Keratinocyte (primary cell): Measurements from ENCODE around the gene PLXDC1. TPM values are rescaled to one million over a fixed set of nuclear protein-coding genes. Genes with fewer than 3 reads are reported as not detected.

Experiments used
- DNase-seq: peaks from one replicate; pipeline ENCODE4 v3.0.0-alpha.2; 2011; ENCODE audit warnings: low read depth, missing footprints, low spot score
- FAIRE-seq: peaks from 2 replicates; lab custom pipeline; 2011; peaks lifted over from hg19 to GRCh38; lab: Jason Lieb, UNC
- H2AFZ ChIP-seq: 2 replicates; pipeline ENCODE4 v1.6.0; 2012; ENCODE audit warnings: low read length, control low read depth, inconsistent platforms; ENCODE audit not compliant: control insufficient read depth
- H3K27ac ChIP-seq: 2 replicates; pipeline ENCODE4 v1.5.1; 2011; ENCODE audit warnings: low read length; ENCODE audit not compliant: control insufficient read depth, insufficient read depth
- H3K27me3 ChIP-seq: 3 replicates; pipeline ENCODE4 v1.6.0; 2011; ENCODE audit warnings: low read length; ENCODE audit not compliant: control insufficient read depth, insufficient read depth; ENCODE audit errors: extremely low read depth
- H3K36me3 ChIP-seq, 2 experiments: 2 replicates in 1 of 2; 3 replicates in 1 of 2; pipeline ENCODE4 v1.5.1; 2011; ENCODE audit warnings: low read length in 2 of 2, mild to moderate bottlenecking in 1 of 2; ENCODE audit not compliant: control insufficient read depth in 2 of 2, insufficient read depth in 2 of 2; ENCODE audit errors: extremely low read depth in 1 of 2
- H3K4me1 ChIP-seq: 3 replicates; pipeline ENCODE4 v1.5.1; 2011; ENCODE audit warnings: low read length; ENCODE audit not compliant: control insufficient read depth, insufficient read depth; ENCODE audit errors: extremely low read depth
- H3K4me2 ChIP-seq: 3 replicates; pipeline ENCODE4 v1.6.0; 2011; ENCODE audit warnings: low read depth, low read length; ENCODE audit not compliant: control insufficient read depth, insufficient read depth; ENCODE audit errors: extremely low read depth
- H3K4me3 ChIP-seq, 3 experiments: fragments of 200-600 bp in 1 of 3; sonication (generic) in 1 of 3; 2 replicates in 2 of 3; 3 replicates in 1 of 3; pipeline ENCODE4 v1.5.1; 2011 to 2016; ENCODE audit warnings: low read length in 3 of 3, mild to moderate bottlenecking in 3 of 3, control low read depth in 2 of 3, inconsistent platforms in 1 of 3, low read depth in 1 of 3, mixed read lengths in 1 of 3, mixed run types in 1 of 3, moderate library complexity in 1 of 3; ENCODE audit not compliant: control insufficient read depth in 2 of 3, insufficient read depth in 2 of 3; ENCODE audit errors: extremely low read depth in 1 of 3
- H3K79me2 ChIP-seq: 2 replicates; pipeline ENCODE4 v1.6.0; 2012; ENCODE audit warnings: low read length; ENCODE audit not compliant: control insufficient read depth, insufficient read depth
- H3K9ac ChIP-seq: 3 replicates; pipeline ENCODE4 v1.6.0; 2011; ENCODE audit warnings: low read length; ENCODE audit not compliant: control insufficient read depth, insufficient read depth; ENCODE audit errors: extremely low read depth
- H3K9me1 ChIP-seq: 3 replicates; pipeline ENCODE4 v1.6.0; 2011; ENCODE audit warnings: low read length; ENCODE audit not compliant: control insufficient read depth, insufficient read depth; ENCODE audit errors: extremely low read depth
- H3K9me3 ChIP-seq: 2 replicates; pipeline ENCODE4 v1.5.1; 2012; ENCODE audit warnings: low read depth, low read length; ENCODE audit not compliant: control insufficient read depth
- H4K20me1 ChIP-seq: 3 replicates; pipeline ENCODE4 v1.6.0; 2011; ENCODE audit warnings: low read length; ENCODE audit not compliant: control insufficient read depth, insufficient read depth; ENCODE audit errors: extremely low read depth
- EZH2 ChIP-seq: IDR thresholded peaks from one replicate; pipeline ENCODE4 v1.6.1; 2012; ENCODE audit warnings: inconsistent platforms, mild to moderate bottlenecking, low read length, moderate library complexity
- dilution Hi-C: fragments of 300-500 bp; cut with MboI; formaldehyde crosslinking; loops from one replicate; pipeline ENCODE4 v1.7.0; 2020; ENCODE audit warnings: low sequenced_read_pairs; ENCODE audit not compliant: extremely low pct_ligation_motif_present
- polyA plus RNA-seq, 5 experiments: library from polyadenylated mRNA; depleted of rRNA in 3 of 5; stranded (reverse) in 3 of 5; stranded (forward) in 1 of 5; unstranded in 1 of 5; fragments of >200 nt; gene quantifications; 1 replicate in 1 of 5; 2 replicates in 3 of 5; 3 replicates in 1 of 5; pipeline versions ENCODE4 v1.2.1 to v1.2.3, GENCODE V29; 2011 to 2012; ENCODE audit warnings: missing spikeins in 2 of 5, low read depth in 1 of 5, low replicate concordance in 1 of 5
- TF ChIP-seq, protein P1 (sequence below), 3 experiments: IDR thresholded peaks in 1 of 3; conservative IDR thresholded peaks in 1 of 3; optimal IDR thresholded peaks in 1 of 3; 2 replicates in 2 of 3; 3 replicates in 1 of 3; pipeline versions ENCODE3 to v1.5.1; 2011; ENCODE audit warnings: low read length in 3 of 3, mild to moderate bottlenecking in 3 of 3, moderate library complexity in 2 of 3, control low read depth in 1 of 3, inconsistent platforms in 1 of 3; ENCODE audit not compliant: insufficient read depth in 2 of 3; ENCODE audit errors: extremely low read depth in 1 of 3

The PLXDC1 gene
- polyA plus RNA-seq, 1 donor (not counting 4 experiments of a cell fraction or from before 2014, with no cell fraction given), result 0.35 TPM

GRCh38 chr17:39194089-39194984, 42.9 kb upstream of the PLXDC1 start:
- Histone ChIP-seq H3K9me3 (no peaks in the 10 kb centered on the region), H3K9ac (no peak overlapping the region), H2AFZ (no peak overlapping the region), H3K4me1 (peaks cover 12% of the 10 kb centered on the region), H3K4me3 (no peak overlapping the region), H4K20me1 (no peaks in the 10 kb centered on the region), H3K9me1 (no peaks in the 10 kb centered on the region), H3K4me2 (no peak overlapping the region), H3K27me3 (no peaks in the 10 kb centered on the region), H3K79me2 (peaks cover 21% of the 10 kb centered on the region), H3K27ac (no peak overlapping the region), H3K36me3 (peaks cover 4 to 18% of the 10 kb centered on the region in 2 experiments)
- DNase-seq (no peak), FAIRE-seq (no peak)
- dilution Hi-C loops, result no loop called here
- TF ChIP-seq EZH2, result no peak
- TF ChIP-seq, protein P1, sequence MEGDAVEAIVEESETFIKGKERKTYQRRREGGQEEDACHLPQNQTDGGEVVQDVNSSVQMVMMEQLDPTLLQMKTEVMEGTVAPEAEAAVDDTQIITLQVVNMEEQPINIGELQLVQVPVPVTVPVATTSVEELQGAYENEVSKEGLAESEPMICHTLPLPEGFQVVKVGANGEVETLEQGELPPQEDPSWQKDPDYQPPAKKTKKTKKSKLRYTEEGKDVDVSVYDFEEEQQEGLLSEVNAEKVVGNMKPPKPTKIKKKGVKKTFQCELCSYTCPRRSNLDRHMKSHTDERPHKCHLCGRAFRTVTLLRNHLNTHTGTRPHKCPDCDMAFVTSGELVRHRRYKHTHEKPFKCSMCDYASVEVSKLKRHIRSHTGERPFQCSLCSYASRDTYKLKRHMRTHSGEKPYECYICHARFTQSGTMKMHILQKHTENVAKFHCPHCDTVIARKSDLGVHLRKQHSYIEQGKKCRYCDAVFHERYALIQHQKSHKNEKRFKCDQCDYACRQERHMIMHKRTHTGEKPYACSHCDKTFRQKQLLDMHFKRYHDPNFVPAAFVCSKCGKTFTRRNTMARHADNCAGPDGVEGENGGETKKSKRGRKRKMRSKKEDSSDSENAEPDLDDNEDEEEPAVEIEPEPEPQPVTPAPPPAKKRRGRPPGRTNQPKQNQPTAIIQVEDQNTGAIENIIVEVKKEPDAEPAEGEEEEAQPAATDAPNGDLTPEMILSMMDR (optimal IDR thresholded peaks at IDR 0.05 in 1 of 3, IDR thresholded peaks at IDR 0.05 in 1 of 3, conservative IDR thresholded peaks at IDR 0.05 in 1 of 3; ENCODE audit: extremely low read depth in 1 of 3, insufficient read depth in 2 of 3, low read length in 3 of 3), result no peak

GRCh38 chr17:39193346-39193745, 41.9 kb upstream of the PLXDC1 start:
- H3K36me3 ChIP-seq, result peaks cover 4 to 18% of the 10 kb centered on the region in 2 experiments
- H3K9ac ChIP-seq, result no peak overlapping the region
- H3K79me2 ChIP-seq, result peaks cover 21% of the 10 kb centered on the region
- no peaks in the 10 kb centered on the region for H3K27me3 ChIP-seq
- FAIRE-seq (no peak), DNase-seq (no peak)
- H3K4me2 ChIP-seq, result no peak overlapping the region
- H3K4me1 ChIP-seq, result peaks cover 10% of the 10 kb centered on the region
- H2AFZ ChIP-seq, result no peak overlapping the region
- TF ChIP-seq, protein P1 (optimal IDR thresholded peaks at IDR 0.05 in 1 of 3, IDR thresholded peaks at IDR 0.05 in 1 of 3, conservative IDR thresholded peaks at IDR 0.05 in 1 of 3; ENCODE audit: extremely low read depth in 1 of 3, insufficient read depth in 2 of 3, low read length in 3 of 3), result no peak
- no peak for TF ChIP-seq EZH2
- no peaks in the 10 kb centered on the region for H4K20me1 ChIP-seq
- H3K27ac ChIP-seq, result no peak overlapping the region
- no peaks in the 10 kb centered on the region for H3K9me1 ChIP-seq
- dilution Hi-C loops, result no loop called here
- no peaks in the 10 kb centered on the region for H3K9me3 ChIP-seq
- no peak overlapping the region for H3K4me3 ChIP-seq
